C4-2B (cell line): ENCODE data around the gene RNU1-1.
"Not testable (repeated sequence)": the region's sequence is repeated elsewhere in the genome, so short reads cannot be mapped to it uniquely, and the experiment has no call there.

Experiments
- ZFX ChIP-seq: fragments of 450-650 bp; IDR thresholded peaks from 2 replicates; pipeline ENCODE4 v1.6.1; 2017
- TF ChIP-seq, protein P1 (sequence below): fragments of 450-650 bp; conservative IDR thresholded peaks from 2 replicates; pipeline ENCODE4 v1.5.1; 2017; ENCODE audit warnings: mild to moderate bottlenecking

- TF ChIP-seq, protein P1, sequence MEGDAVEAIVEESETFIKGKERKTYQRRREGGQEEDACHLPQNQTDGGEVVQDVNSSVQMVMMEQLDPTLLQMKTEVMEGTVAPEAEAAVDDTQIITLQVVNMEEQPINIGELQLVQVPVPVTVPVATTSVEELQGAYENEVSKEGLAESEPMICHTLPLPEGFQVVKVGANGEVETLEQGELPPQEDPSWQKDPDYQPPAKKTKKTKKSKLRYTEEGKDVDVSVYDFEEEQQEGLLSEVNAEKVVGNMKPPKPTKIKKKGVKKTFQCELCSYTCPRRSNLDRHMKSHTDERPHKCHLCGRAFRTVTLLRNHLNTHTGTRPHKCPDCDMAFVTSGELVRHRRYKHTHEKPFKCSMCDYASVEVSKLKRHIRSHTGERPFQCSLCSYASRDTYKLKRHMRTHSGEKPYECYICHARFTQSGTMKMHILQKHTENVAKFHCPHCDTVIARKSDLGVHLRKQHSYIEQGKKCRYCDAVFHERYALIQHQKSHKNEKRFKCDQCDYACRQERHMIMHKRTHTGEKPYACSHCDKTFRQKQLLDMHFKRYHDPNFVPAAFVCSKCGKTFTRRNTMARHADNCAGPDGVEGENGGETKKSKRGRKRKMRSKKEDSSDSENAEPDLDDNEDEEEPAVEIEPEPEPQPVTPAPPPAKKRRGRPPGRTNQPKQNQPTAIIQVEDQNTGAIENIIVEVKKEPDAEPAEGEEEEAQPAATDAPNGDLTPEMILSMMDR, result not testable (repeated sequence)
- TF ChIP-seq ZFX, result not testable (repeated sequence)
Measured at GRCh38 chr1:16497474-16497904, 16.6 kb downstream of the RNU1-1 start.
